NCI-H2171 (cell line): ENCODE results near the gene TBC1D4.
"Not testable (repeated sequence)": the region's sequence is repeated elsewhere in the genome, so short reads cannot be mapped to it uniquely, and the experiment has no call there.

Experiments used
- DNase-seq: peaks from one replicate; lab custom pipeline; 2025; lab: John Stamatoyannopoulos, UW

TBC1D4 gene

GRCh38 chr13:75325711-75326110 lies 156.3 kb downstream of the TBC1D4 start:
- no peak for DNase-seq

DNA sequence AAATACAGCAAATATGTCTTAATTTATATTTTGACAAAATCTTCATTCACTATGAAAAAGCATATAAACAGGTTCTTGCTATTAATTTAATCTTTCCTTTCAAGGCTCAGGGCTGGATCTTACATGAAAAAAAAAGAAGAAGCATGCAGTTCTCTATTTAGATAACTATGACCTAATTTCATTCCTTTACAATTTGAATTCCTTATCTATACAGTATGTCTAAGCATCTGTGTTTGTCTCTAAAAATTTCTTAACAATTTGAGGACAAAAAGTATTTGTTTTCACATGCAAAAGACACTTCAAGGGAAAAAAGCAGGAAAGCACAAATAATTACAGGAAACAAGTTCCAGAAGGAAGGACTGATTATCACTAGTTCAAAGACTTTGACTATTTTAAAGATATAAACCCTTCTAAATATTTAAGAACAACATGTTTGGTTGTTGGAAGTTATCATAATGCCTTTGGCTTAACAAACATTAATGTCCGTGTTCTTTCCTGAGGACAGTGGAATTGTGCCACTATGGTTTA lies 157.5 kb downstream of the TBC1D4 start:
- no peak for DNase-seq

DNA sequence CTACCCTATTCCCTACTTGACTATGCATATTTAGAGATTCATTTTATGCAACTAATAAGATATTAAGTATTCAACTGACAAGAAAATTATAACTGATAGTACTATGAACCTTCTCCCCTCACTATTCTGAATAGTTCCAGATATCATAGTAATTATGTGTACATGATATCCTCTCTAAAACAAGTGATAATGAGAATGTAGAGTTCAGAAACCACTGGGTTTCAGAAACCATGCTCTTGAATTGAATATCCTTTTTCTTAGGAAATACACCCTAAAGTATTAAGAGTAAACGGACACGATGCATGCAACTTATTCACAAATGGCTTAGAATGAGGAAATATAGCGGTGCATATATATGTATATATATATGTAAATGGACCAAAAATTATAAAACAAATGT lies 160.9 kb downstream of the TBC1D4 start:
- DNase-seq, result no peak

DNA sequence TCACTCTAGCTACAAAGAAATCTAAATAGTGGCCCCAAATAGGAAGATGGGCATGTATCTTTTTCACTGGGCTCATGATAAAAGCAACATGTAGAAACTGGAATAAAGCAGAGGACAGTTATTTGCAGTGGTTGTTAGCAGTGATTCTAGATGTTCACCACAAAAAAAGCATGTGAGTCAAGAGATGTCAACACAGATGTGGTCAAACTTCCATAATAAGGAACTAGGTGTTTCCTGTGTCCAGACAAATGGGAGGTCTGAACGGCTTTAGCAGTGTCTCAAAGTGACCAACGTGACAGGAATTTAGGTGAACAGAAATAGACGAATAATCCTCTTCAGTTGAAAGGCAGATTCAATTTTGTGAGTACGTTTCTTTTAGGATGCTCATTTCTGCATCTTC lies 162.7 kb downstream of the TBC1D4 start:
- no peak for DNase-seq

GRCh38 chr13:75318138-75318833 lies 163.7 kb downstream of the TBC1D4 start:
- DNase-seq, result no peak

GRCh38 chr13:75316427-75316826 lies 165.5 kb downstream of the TBC1D4 start:
- no peak for DNase-seq

- DNase-seq, result no peak
These were observed 169.0 kb downstream of the TBC1D4 start for GRCh38 chr13:75312884-75313520.

- no peak for DNase-seq
These were observed 171.9 kb downstream of the TBC1D4 start for GRCh38 chr13:75309981-75310580.

DNA sequence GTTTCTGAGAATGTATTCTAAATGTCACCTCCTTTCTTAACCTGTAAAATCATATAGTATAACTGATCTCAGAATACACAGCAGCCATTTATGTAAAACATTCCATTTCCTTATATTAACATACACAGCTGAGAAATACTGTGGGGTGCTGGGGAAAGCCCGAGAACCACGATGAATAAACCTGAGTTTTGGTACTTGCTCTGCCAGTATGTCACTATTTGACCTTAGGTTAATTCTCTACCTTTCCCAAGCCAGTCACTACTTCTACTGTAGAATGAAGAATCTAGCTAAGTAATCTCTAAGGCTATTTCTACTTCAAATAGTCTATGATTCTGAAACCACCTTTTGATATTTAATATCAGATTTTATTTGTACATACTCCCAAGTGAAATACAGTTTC lies 173.7 kb downstream of the TBC1D4 start:
- DNase-seq, result no peak

- no peak for DNase-seq
These were observed 174.5 kb downstream of the TBC1D4 start for GRCh38 chr13:75307370-75307949.

DNA sequence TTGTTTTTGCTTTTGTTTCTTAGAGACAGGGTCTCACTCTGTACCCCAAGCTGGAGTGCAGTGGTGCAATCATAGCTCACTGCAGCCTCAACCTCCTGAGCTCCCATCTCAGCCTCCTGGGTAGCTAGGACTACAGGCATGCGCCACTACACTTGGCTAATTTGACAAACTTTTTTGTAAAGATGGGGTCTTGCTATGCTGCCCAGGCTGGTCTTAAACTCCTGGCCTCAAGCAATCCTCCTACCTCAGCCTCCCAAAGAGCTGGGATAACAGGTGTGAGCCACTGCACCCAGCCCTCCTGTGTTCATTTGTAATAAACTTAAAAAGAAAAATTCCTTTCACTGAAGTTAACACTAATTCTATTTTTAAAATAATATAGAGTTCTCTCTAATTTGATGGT lies 175.0 kb downstream of the TBC1D4 start:
- not testable (repeated sequence) for DNase-seq

- no peak for DNase-seq
These were observed 176.9 kb downstream of the TBC1D4 start for GRCh38 chr13:75305059-75305458.

DNA sequence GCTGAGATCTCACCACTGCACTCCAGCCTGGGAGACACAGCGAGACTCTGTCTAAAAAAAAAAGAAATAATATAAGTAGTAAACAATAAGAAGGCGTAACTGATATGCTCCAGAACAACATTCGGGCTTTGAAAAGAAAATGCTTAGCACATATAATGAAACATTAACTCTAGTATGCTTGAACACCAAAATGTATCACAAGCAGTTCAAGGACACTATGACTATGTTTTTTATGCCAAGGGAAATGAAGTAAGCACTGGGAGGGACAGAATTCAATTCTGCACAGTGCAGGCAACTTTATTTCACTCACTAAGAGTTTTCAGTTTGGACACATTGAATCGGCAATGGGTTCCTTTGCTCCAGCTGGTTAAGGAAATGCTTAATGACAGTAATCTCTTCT lies 178.7 kb downstream of the TBC1D4 start:
- no peak for DNase-seq

GRCh38 chr13:75302071-75302698 lies 179.8 kb downstream of the TBC1D4 start:
- DNase-seq, result no peak

GRCh38 chr13:75299913-75300862 lies 181.8 kb downstream of the TBC1D4 start:
- no peak for DNase-seq

- no peak for DNase-seq
These were observed 182.7 kb downstream of the TBC1D4 start for GRCh38 chr13:75299246-75299645.

DNA sequence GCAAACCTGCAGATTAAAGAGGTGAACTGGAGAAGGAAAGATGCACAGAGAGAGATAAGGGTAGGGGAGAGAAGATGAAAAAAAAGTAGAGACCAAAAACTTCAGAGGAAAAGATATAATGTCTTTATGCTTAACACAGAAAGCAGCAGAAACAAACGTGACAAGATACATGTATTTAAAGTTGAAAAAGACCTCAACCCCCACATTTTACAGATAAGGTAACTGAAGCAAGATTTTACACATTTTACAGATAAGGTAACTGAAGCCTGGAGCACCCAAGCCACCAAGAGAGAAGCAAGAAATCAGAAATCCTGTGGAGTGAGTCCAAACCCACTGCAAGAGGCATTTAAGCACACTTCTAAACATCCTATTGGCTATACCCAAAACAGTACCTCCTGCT lies 185.3 kb downstream of the TBC1D4 start:
- DNase-seq, result no peak

DNA sequence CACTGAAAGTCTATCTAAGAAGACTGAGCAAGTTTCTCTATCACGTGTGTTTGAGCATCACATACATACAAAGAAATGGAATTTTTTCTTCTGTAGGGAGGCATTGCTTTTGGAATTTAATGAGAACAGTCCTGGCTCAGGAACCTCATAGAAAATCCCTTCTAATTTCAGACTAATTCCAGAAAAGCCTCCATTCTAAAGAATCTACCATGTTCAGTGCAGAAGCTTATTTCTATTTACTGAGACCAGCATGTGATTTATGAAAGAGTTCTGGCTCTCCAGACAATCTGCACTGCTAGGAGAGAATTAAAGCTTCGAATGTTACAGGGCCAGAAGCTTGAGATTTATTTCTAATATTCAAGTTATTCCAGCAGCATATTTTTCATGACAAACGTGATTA lies 186.8 kb downstream of the TBC1D4 start:
- DNase-seq, result no peak

GRCh38 chr13:75294110-75294509 lies 187.9 kb downstream of the TBC1D4 start:
- no peak for DNase-seq

GRCh38 chr13:75285310-75285709 lies 196.7 kb downstream of the TBC1D4 start:
- no peak for DNase-seq

DNA sequence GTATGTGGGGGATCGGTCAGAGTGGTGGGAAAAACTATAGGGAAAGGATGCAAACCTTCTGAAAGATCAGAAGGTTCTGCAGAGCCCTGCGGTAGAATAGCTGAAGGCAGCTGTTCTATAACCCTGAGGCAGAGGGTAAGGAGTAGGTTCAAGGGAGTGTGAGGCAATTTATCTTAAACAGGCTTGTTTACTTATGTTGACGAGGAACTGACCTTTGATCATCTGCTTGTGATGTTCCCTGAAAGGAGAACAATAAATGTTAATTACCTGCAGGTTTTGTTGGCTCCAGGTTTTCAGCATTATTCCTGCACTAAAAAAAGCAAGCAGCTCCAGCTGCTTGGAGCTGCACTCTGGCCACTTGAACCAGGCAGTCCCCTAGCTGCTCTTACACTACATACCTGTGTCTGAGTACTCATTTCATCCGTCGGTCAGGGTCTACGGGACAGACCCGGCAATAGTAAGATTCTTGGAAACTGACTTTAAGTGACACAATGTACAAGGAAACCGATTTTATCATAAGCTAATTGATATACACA lies 202.1 kb downstream of the TBC1D4 start:
- DNase-seq, result no peak
